ENCODE measurements around the gene SLC8A3. TPM values are rescaled to one million over a fixed set of nuclear protein-coding genes. Genes with fewer than 3 reads are reported as not detected.
"Not testable (repeated sequence)": the region's sequence is repeated elsewhere in the genome, so short reads cannot be mapped to it uniquely, and the experiment has no call there.

The SLC8A3 gene
- total RNA-seq, result 1 to 10 TPM in 1 of 4 donors, under 1 TPM in 3; 0.19 to 1.7 (median 0.90) TPM

DNA sequence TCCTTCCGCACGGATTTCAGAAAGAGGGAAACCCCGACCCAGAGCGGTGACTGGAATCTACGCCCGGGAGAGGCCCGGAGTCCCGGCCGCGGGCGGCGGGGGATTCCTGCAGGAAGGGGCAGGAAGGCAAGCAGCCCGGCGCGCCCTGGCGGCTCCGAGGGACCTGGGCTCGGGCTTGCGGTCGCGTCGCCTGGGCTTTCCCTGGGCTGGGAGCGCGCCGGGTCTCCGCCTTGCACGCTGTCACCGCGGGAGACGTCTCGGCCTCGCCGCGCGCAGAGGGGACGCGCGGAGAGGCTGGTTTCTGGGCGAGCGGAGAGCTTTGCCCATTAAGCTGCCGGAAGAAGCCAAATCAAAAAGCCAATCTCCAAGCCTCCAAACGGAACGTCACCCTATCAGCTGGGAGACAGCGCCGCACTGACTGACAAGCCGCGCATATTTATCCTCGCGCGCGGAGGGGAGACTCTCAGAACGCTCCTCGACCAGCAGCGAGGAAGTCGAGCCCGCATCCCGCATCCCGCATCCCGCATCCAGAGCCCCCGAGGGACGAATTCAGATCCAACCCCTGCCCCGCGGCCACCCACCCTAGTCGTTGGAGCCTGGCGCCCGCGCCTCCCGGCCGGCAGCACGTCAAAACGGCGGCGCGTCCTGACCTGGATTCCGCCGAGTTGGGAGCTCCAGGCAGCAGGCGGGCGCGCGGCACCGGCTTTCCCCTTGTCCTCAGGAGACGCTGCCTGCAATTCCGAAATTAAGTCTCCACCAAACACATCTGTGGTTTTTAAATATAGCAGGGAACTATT is at the start of gene SLC8A3:
Gene SLC8A3 (minus strand): TSS at position 293 of the 797 bp plus-strand sequence. CDS start 20,529 bp downstream, outside the sequence.
- peak within 1 kb of the TSS; percentile 51 to 59 (median 52) for H3K4me3 ChIP-seq
- H3K27ac ChIP-seq (replicated peaks in 1 of 4), result no peak within 1 kb of the TSS
- no peaks in the 10 kb centered on the region for H3K36me3 ChIP-seq
- intact Hi-C loops (cut with DNase I), result no loop called here
- no peaks in the 10 kb centered on the region for H3K9me3 ChIP-seq
- DNase-seq (ENCODE audit: extremely low spot score), result peak; percentile 91
- TF ChIP-seq POLR2A (IDR thresholded peaks at IDR 0.05; ENCODE audit: low read depth) (no peak), EP300 (IDR thresholded peaks at IDR 0.05) (no peak)
- H3K4me1 ChIP-seq, result peaks cover 14 to 31% (median 30%) of the 10 kb centered on the region in 4 donors
- peaks cover 0 to 72% (median 12%) of the 10 kb centered on the region in 4 donors for H3K27me3 ChIP-seq
- under 1% methylated on average over 54 of the region's 83 CpGs for WGBS

DNA sequence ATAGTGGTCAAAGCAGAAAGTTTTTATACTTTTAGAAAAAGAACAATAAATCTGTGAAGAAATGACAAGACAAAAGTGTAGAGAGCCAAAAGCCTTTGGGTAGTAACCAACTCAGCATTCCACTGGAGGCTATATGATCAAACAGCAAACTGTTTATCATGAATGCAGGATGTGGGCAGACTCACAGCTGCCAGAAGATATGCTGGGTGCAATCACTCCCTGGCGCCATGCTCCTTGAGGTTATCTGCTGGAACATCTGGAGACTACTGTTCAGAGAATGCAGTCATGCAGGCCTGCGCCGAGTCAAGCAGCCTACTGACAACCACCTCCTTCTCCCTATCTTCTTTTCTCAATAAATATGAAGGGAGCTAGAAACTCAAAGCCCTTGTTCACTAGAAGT is 49.0 kb upstream of the SLC8A3 start:
- 66% methylated on average over 3 of the region's 3 CpGs for WGBS
- intact Hi-C loops (cut with DNase I), result no loop called here
- H3K4me1 ChIP-seq, result no peaks in the 10 kb centered on the region
- H3K4me3 ChIP-seq, result no peak overlapping the region
- no peaks in the 10 kb centered on the region for H3K36me3 ChIP-seq
- no peak for DNase-seq (ENCODE audit: extremely low spot score)
- no peak for TF ChIP-seq EP300 (IDR thresholded peaks at IDR 0.05)
- no peak for TF ChIP-seq CTCF (IDR thresholded peaks at IDR 0.05)
- no peak for TF ChIP-seq POLR2AphosphoS5 (IDR thresholded peaks at IDR 0.05)
- TF ChIP-seq POLR2A (IDR thresholded peaks at IDR 0.05; ENCODE audit: low read depth), result no peak
- peaks cover 0 to 26% (median 0%) of the 10 kb centered on the region in 4 donors for H3K27me3 ChIP-seq
- no peaks in the 10 kb centered on the region for H3K9me3 ChIP-seq
- H3K27ac ChIP-seq (replicated peaks in 1 of 4), result no peak overlapping the region

GRCh38 chr14:70234066-70234950 is 45.6 kb upstream of the SLC8A3 start:
- no peak for TF ChIP-seq POLR2AphosphoS5 (IDR thresholded peaks at IDR 0.05)
- no peak for TF ChIP-seq EP300 (IDR thresholded peaks at IDR 0.05)
- no peak for TF ChIP-seq POLR2A (IDR thresholded peaks at IDR 0.05; ENCODE audit: low read depth)
- TF ChIP-seq CTCF (IDR thresholded peaks at IDR 0.05), result no peak
- intact Hi-C loops (cut with DNase I), result no loop called here

DNA sequence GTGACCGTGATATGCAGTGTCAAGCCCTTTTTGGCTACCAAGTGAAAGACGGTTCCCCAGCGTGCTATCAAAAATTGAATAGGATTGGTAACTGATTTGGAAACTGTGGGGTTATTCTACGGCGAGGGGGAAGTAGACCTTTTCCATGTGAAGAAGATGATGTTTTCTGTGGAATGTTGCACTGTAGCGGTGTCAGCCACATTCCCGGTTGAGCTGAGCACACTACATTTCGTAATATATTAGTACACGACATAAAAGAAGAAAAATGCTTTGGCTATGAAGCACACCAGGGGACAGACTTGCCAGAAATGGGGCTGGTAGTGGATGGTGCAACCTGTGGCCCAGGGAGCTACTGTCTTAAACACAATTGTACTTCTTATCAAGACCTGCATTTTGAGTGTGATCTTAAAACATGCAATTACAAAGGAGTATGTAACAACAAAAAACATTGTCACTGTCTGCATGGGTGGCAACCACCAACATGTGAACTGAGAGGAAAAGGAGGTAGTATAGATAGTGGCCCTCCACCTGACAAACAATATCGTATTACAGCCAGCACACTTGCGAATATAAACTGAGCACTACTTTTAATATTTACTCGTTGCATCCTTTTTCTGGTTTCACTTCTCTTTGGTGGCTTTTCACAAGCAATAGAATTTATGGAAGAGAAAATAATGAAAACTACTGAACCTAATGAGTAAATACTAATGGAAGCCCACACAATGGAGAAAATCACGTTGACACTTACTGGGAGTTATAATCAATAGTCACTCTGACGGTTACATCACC is 43.2 kb upstream of the SLC8A3 start:
- H3K27ac ChIP-seq (replicated peaks in 1 of 4); H3K9me3 ChIP-seq; H3K4me3 ChIP-seq; intact Hi-C loops (cut with DNase I); DNase-seq (ENCODE audit: extremely low spot score); H3K36me3 ChIP-seq; H3K4me1 ChIP-seq: not testable (repeated sequence)
- 87% methylated on average over 14 of the region's 14 CpGs for WGBS
- peaks cover 0 to 17% (median 0%) of the 10 kb centered on the region in 4 donors for H3K27me3 ChIP-seq

More at GRCh38 chr14:70234066-70234950, 45.6 kb upstream of the SLC8A3 start:
- peaks cover 0 to 21% (median 0%) of the 10 kb centered on the region in 4 donors for H3K27me3 ChIP-seq
- no peak overlapping the region for H3K27ac ChIP-seq (replicated peaks in 1 of 4)
- no peaks in the 10 kb centered on the region for H3K9me3 ChIP-seq
- WGBS, result 88% methylated on average over 40 of the region's 61 CpGs
- H3K4me1 ChIP-seq, result no peaks in the 10 kb centered on the region
- no peak for DNase-seq (ENCODE audit: extremely low spot score)
- no peak overlapping the region for H3K4me3 ChIP-seq
- no peaks in the 10 kb centered on the region for H3K36me3 ChIP-seq

GRCh38 chr14:70229877-70230640 is 41.3 kb upstream of the SLC8A3 start:
- WGBS, result 67% methylated on average over 9 of the region's 9 CpGs
- intact Hi-C loops (cut with DNase I); H3K4me3 ChIP-seq; H3K9me3 ChIP-seq; H3K36me3 ChIP-seq; H3K27ac ChIP-seq (replicated peaks in 1 of 4); H3K4me1 ChIP-seq; DNase-seq (ENCODE audit: extremely low spot score): not testable (repeated sequence)
- peaks cover 0 to 10% (median 0%) of the 10 kb centered on the region in 4 donors for H3K27me3 ChIP-seq
